GM11168 (cell line): Measurements from ENCODE around the gene C12orf57.

ENCODE experiments used
- in situ Hi-C: fragments of 300-500 bp; cut with MboI; formaldehyde crosslinking; loops from one replicate; pipeline ENCODE4 v1.12.0; 2022; ENCODE audit warnings: low sequenced_read_pairs; ENCODE audit not compliant: unreplicated experiment

C12orf57 gene

GRCh38 chr12:6981152-6982052 is 37.6 kb downstream of the C12orf57 start:
- in situ Hi-C loops, result no loop called here

- in situ Hi-C loops, result no loop called here
These were observed 38.7 kb downstream of the C12orf57 start for GRCh38 chr12:6982532-6982931.

- in situ Hi-C loops, result no loop called here
These were observed 44.2 kb downstream of the C12orf57 start for GRCh38 chr12:6987956-6988553.
